WERI-Rb-1 (cell line): ENCODE results near the gene DOCK10.

ENCODE experiments used
- DNase-seq: peaks from one replicate; pipeline ENCODE4 v3.0.0-alpha.2; 2020
- H3K27ac ChIP-seq: fragments of 250-450 bp; sonication (Bioruptor Pico); 2 replicates; pipeline ENCODE4 v1.5.1; 2020; ENCODE audit warnings: mild to moderate bottlenecking, moderate library complexity
- H3K27me3 ChIP-seq: fragments of 250-450 bp; sonication (Bioruptor Pico); 2 replicates; pipeline ENCODE4 v1.5.1; 2021; ENCODE audit warnings: mild to moderate bottlenecking, low read depth, moderate library complexity; ENCODE audit not compliant: insufficient read depth, severe bottlenecking
- H3K36me3 ChIP-seq: fragments of 250-450 bp; sonication (Bioruptor Pico); 2 replicates; pipeline ENCODE4 v1.5.1; 2020; ENCODE audit warnings: mild to moderate bottlenecking, moderate library complexity
- H3K4me3 ChIP-seq: 2 replicates; pipeline ENCODE4 v1.5.1; 2011; ENCODE audit warnings: low read depth, mild to moderate bottlenecking, control low read depth, low read length
- H3K9me3 ChIP-seq: fragments of 250-450 bp; sonication (Bioruptor Pico); 2 replicates; pipeline ENCODE4 v1.5.1; 2021; ENCODE audit warnings: mild to moderate bottlenecking, moderate library complexity; ENCODE audit not compliant: severe bottlenecking
- CTCF ChIP-seq: IDR thresholded peaks from 2 replicates; pipeline ENCODE4 v1.5.1; 2011; ENCODE audit warnings: low read depth, mild to moderate bottlenecking, control low read depth, inconsistent platforms, low read length

The DOCK10 gene

GRCh38 chr2:224749136-224749535 is 293.1 kb downstream of the DOCK10 start:
- no peak for TF ChIP-seq CTCF

GRCh38 chr2:224747765-224748164 is 294.5 kb downstream of the DOCK10 start:
- no peak for TF ChIP-seq CTCF
- no peaks in the 10 kb centered on the region for H3K27me3 ChIP-seq
- no peak overlapping the region for H3K4me3 ChIP-seq
- no peak overlapping the region for H3K27ac ChIP-seq
- DNase-seq = no peak
- H3K9me3 ChIP-seq = no peaks in the 10 kb centered on the region
- H3K36me3 ChIP-seq = no peaks in the 10 kb centered on the region

More at GRCh38 chr2:224749136-224749535, 293.1 kb downstream of the DOCK10 start:
- no peak for DNase-seq
- Histone ChIP-seq H3K4me3 (no peak overlapping the region), H3K27me3 (no peaks in the 10 kb centered on the region), H3K27ac (no peak overlapping the region), H3K9me3 (no peaks in the 10 kb centered on the region), H3K36me3 (no peaks in the 10 kb centered on the region)

- no peak for DNase-seq
- Histone ChIP-seq H3K4me3 (no peak overlapping the region), H3K27me3 (no peaks in the 10 kb centered on the region), H3K36me3 (no peaks in the 10 kb centered on the region), H3K9me3 (peaks cover 11% of the 10 kb centered on the region), H3K27ac (no peak overlapping the region)
- no peak for TF ChIP-seq CTCF
These were observed 306.0 kb downstream of the DOCK10 start for GRCh38 chr2:224736227-224736626.

- no peak for TF ChIP-seq CTCF
- DNase-seq = no peak
- Histone ChIP-seq H3K27ac (no peak overlapping the region), H3K9me3 (peaks cover 11% of the 10 kb centered on the region), H3K36me3 (no peaks in the 10 kb centered on the region), H3K4me3 (no peak overlapping the region), H3K27me3 (no peaks in the 10 kb centered on the region)
These were observed 307.3 kb downstream of the DOCK10 start for GRCh38 chr2:224734949-224735348.

GRCh38 chr2:224731665-224732064 is 310.6 kb downstream of the DOCK10 start:
- no peak for TF ChIP-seq CTCF
- no peak overlapping the region for H3K4me3 ChIP-seq
- H3K27ac ChIP-seq = no peak overlapping the region
- no peaks in the 10 kb centered on the region for H3K36me3 ChIP-seq
- DNase-seq = no peak
- peaks cover 7% of the 10 kb centered on the region for H3K9me3 ChIP-seq
- no peaks in the 10 kb centered on the region for H3K27me3 ChIP-seq

GRCh38 chr2:224729435-224729834 is 312.8 kb downstream of the DOCK10 start:
- Histone ChIP-seq H3K9me3 (no peaks in the 10 kb centered on the region), H3K27ac (no peak overlapping the region), H3K4me3 (no peak overlapping the region), H3K27me3 (no peaks in the 10 kb centered on the region), H3K36me3 (no peaks in the 10 kb centered on the region)
- DNase-seq = no peak
- no peak for TF ChIP-seq CTCF
